ENCODE results near the gene EIF1AY.

The EIF1AY gene

DNA sequence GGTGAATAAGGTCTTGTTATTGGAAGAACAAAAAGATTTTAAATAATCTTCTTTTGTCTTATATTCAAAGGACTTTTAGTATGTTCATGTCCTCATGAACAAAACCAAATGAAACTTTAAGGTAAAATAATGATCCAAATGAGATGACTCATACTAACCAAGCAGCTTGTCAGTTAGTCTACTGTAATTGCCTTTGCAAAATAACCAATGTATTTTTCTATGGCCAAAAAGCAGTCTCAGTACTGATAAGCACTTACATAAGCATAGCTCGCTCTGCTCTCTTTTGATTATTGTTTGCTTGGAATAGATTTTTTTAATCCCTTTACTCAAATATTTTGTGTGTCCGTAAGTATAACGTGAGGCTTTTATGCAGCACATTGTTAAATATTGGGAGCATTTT lies 4.3 kb upstream of the EIF1AY start:
- H3K27me3 Mint-ChIP-seq (ENCODE audit: low read depth), result no peaks in the 10 kb centered on the region

DNA sequence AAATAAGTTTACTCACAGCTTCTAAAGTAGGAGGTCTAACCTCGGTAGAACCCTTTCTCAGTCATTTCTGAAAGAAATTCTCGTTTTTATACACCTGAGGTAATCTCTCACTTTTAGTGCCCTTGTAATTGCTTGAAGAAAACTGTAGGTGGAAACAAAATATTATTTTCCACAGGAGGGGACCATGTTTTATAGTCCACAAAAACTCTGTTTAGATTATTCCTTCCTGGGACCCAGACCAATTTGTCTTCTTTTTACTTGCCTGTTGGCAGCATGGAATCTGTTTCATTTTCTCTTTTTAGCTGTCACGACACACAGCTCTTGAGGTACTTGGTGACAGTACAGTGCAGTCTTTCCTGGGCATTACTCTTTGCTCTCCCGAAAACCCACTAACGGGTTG lies 930 bp downstream of the EIF1AY start:
- Mint-ChIP-seq H3K36me3 (ENCODE audit: low read depth) (no peaks in the 10 kb centered on the region), H3K4me3 (no peak overlapping the region), H3K9me3 (no peaks in the 10 kb centered on the region), H3K27ac (no peak overlapping the region), H3K27me3 (ENCODE audit: low read depth) (no peaks in the 10 kb centered on the region), H3K4me1 (no peaks in the 10 kb centered on the region)
- TF ChIP-seq, protein P1, sequence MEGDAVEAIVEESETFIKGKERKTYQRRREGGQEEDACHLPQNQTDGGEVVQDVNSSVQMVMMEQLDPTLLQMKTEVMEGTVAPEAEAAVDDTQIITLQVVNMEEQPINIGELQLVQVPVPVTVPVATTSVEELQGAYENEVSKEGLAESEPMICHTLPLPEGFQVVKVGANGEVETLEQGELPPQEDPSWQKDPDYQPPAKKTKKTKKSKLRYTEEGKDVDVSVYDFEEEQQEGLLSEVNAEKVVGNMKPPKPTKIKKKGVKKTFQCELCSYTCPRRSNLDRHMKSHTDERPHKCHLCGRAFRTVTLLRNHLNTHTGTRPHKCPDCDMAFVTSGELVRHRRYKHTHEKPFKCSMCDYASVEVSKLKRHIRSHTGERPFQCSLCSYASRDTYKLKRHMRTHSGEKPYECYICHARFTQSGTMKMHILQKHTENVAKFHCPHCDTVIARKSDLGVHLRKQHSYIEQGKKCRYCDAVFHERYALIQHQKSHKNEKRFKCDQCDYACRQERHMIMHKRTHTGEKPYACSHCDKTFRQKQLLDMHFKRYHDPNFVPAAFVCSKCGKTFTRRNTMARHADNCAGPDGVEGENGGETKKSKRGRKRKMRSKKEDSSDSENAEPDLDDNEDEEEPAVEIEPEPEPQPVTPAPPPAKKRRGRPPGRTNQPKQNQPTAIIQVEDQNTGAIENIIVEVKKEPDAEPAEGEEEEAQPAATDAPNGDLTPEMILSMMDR (IDR thresholded peaks at IDR 0.05; ENCODE audit: unreplicated experiment in 3 of 3), result no peak

More for the DNA sequence above, 4.3 kb upstream of the EIF1AY start:
- H3K36me3 Mint-ChIP-seq (ENCODE audit: low read depth), result no peaks in the 10 kb centered on the region
- no peaks in the 10 kb centered on the region for H3K9me3 Mint-ChIP-seq
- no peak overlapping the region for H3K4me3 Mint-ChIP-seq
- H3K27ac Mint-ChIP-seq, result no peak overlapping the region
- H3K4me1 Mint-ChIP-seq, result no peaks in the 10 kb centered on the region
- TF ChIP-seq, protein P1 (IDR thresholded peaks at IDR 0.05; ENCODE audit: unreplicated experiment in 3 of 3), result no peak

DNA sequence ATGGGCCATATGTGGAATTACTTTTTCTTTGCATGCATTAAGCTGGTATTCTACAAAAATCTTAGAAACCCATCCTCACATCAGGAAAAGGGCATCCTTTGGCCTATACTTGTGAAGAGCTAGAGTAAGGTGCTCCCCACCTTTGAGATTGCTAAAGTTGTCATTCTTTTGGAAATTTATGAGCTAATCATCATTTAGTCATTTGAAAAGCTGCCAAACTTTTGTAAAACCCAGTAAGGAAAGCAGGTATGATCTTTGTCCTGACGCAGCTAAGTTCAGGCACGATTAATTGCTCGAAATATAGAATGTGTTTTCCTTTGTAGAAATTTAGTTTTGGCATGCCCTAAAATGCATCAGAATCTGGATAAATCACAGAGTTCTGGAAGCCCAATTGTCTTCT lies 2.6 kb downstream of the EIF1AY start:
- H3K4me3 Mint-ChIP-seq, result no peak overlapping the region
- TF ChIP-seq, protein P1 (IDR thresholded peaks at IDR 0.05; ENCODE audit: unreplicated experiment in 3 of 3), result no peak
- H3K4me1 Mint-ChIP-seq, result no peaks in the 10 kb centered on the region
- H3K9me3 Mint-ChIP-seq, result no peaks in the 10 kb centered on the region
- H3K27ac Mint-ChIP-seq, result no peak overlapping the region
- no peaks in the 10 kb centered on the region for H3K36me3 Mint-ChIP-seq (ENCODE audit: low read depth)
- H3K27me3 Mint-ChIP-seq (ENCODE audit: low read depth), result no peaks in the 10 kb centered on the region

DNA sequence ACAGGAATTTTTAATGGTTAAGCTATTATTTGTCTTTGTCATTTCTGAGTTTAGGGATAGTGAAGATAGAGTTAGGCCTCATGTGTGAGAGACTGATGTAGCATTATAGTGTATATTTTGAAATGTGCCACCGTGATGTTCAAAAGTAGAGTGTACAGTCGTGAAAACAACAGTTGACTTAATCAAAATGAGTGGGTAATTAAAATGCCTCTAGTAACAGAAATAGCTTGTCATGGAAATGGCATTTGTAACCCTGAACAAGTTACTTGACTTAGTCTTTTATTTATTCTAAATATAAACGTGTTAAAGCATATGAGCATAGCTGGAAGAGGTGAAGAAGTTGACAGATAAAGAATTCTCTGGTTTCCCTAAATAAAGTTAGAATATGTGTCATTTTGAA lies 6.1 kb downstream of the EIF1AY start:
- Mint-ChIP-seq H3K27ac (no peak overlapping the region), H3K9me3 (no peaks in the 10 kb centered on the region), H3K27me3 (ENCODE audit: low read depth) (no peaks in the 10 kb centered on the region), H3K36me3 (ENCODE audit: low read depth) (no peaks in the 10 kb centered on the region), H3K4me3 (no peak overlapping the region), H3K4me1 (no peaks in the 10 kb centered on the region)
- TF ChIP-seq, protein P1 (IDR thresholded peaks at IDR 0.05; ENCODE audit: unreplicated experiment in 3 of 3), result no peak

DNA sequence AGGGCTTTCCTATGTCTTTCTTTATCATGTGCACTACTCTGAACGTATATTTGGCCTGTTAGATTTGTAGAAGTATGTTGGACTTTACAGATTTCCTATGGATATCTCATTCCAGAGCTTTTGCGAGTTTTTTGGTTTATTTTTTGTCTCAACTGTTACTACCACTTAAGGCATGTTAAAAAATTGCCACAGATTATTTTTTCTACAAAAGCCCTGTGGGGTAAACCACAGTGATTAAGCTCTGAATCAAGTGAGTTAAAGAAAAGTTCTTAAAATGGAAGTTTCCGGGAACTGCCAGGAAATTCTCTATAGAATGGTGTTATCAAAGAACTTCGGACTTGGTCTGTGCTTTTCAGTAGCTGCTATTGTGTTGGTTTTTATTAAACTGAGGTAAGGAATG lies 10.6 kb downstream of the EIF1AY start:
- H3K4me3 Mint-ChIP-seq, result no peak overlapping the region
- H3K27me3 Mint-ChIP-seq (ENCODE audit: low read depth), result no peaks in the 10 kb centered on the region
- H3K27ac Mint-ChIP-seq, result no peak overlapping the region
- TF ChIP-seq, protein P1 (IDR thresholded peaks at IDR 0.05; ENCODE audit: unreplicated experiment in 3 of 3), result no peak
- no peaks in the 10 kb centered on the region for H3K9me3 Mint-ChIP-seq
- H3K4me1 Mint-ChIP-seq, result no peaks in the 10 kb centered on the region
- H3K36me3 Mint-ChIP-seq (ENCODE audit: low read depth), result no peaks in the 10 kb centered on the region
